Stimulated activated naive CD8-positive, alpha-beta T cell treated with anti-CD3 and anti-CD28 coated beads, Interleukin-15, amount 100 ng/mL, for 72 hours (primary cell): ENCODE results near the gene SLIT3.

Experiments used
- ATAC-seq: fragments of 150-1000 bp; cut with Tn5 transposase; 2 replicates; pipeline ENCODE4 v1.10.0; 2021; ENCODE audit warnings: mild to moderate bottlenecking, moderate library complexity
- DNase-seq, 2 donors: peaks; one replicate each; pipeline ENCODE4 v3.0.0; 2021 to 2022
- H3K27ac Mint-ChIP-seq, 2 donors: one replicate each; pipeline ENCODE4 v1.8.0; 2022; ENCODE audit warnings: mild to moderate bottlenecking in 2 of 2, mixed read lengths in 2 of 2, moderate library complexity in 2 of 2
- H3K27me3 Mint-ChIP-seq: one replicate; pipeline ENCODE4 v1.8.0; 2022; ENCODE audit warnings: mixed read lengths
- H3K4me1 Mint-ChIP-seq: one replicate; pipeline ENCODE4 v1.8.0; 2022; ENCODE audit warnings: mild to moderate bottlenecking, mixed read lengths
- H3K4me3 Mint-ChIP-seq, 2 donors: one replicate each; pipeline ENCODE4 v1.8.0; 2022; ENCODE audit warnings: mild to moderate bottlenecking in 2 of 2, mixed read lengths in 2 of 2, moderate library complexity in 1 of 2
- H3K9me3 Mint-ChIP-seq, 2 donors: one replicate each; pipeline ENCODE4 v1.8.0; 2022; ENCODE audit warnings: mixed read lengths in 2 of 2

SLIT3 gene

DNA sequence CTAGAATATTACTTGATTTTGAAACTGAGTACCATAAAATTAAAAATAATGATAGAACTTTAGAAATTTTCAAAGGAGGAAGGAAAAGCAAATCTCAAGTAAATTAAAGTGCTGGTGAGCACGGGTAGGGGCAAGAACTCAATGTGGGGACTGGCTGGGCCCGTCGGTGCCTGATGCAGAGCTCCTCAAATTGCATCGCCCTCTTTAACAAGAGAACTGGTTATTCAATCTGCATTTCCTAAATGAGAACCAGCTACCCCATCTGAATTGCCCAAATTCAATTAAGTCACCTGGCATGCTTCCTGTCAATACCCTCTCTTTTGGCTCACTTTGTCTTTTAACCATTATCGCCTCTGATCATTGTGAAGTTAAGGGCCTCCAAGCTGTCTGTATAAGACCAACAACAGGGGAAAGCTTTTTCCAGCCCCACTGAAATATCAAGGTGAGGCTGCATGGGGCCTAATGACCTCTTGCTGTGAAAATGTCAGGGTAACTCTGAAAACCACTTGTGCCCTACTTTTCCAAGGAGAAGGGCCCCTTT, 316.7 kb downstream of the SLIT3 start:
- DNase-seq (no peak), ATAC-seq (no peak)
- Mint-ChIP-seq H3K27me3 (peaks cover 14% of the 10 kb centered on the region), H3K4me1 (no peaks in the 10 kb centered on the region), H3K27ac (no peak overlapping the region), H3K4me3 (no peak overlapping the region), H3K9me3 (no peaks in the 10 kb centered on the region)

DNA sequence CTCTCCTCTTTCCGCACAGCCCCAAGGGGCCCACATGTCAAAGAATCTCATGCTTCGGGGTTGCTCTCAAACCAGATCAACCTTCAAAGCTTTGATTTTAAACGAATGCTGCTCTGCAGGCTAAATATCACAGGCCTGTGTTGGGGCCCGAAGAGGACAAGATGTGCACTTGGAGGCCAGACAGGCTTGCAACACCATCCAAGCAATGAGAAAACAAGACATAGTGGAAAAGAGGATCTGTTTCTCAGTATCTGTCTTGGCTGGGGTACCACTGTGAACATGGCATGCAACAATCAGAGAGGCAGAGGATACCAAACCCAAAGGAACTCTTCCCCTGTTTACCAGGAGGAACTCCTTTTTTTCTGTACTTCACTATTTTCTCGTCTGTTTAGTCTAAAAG, 321.8 kb downstream of the SLIT3 start:
- DNase-seq (no peak), ATAC-seq (no peak)
- Mint-ChIP-seq H3K4me3 (no peak overlapping the region), H3K27me3 (peaks cover 22% of the 10 kb centered on the region), H3K4me1 (no peaks in the 10 kb centered on the region), H3K9me3 (no peaks in the 10 kb centered on the region), H3K27ac (no peak overlapping the region)

DNA sequence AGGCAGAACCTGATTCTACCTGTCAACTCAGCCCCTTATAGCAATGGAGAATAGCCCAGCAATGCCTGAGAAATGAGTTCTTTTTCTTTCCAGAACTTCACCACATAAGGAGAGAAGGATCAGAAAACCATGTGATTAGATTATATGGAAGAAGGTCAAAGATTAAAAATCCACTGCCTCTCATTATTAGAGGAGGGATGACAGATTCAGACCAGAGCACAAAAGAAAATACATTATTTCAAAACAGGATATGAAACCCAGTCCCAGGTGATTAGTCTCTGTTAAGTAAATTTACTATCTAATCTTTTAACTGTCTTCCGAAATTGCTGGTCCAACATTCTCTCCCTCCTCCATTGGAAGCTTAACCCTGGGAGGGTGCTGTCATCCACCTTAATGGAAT, 322.4 kb downstream of the SLIT3 start:
- no peak for DNase-seq
- H3K9me3 Mint-ChIP-seq: no peaks in the 10 kb centered on the region
- no peak overlapping the region for H3K27ac Mint-ChIP-seq
- no peaks in the 10 kb centered on the region for H3K4me1 Mint-ChIP-seq
- ATAC-seq: no peak
- peaks cover 29% of the 10 kb centered on the region for H3K27me3 Mint-ChIP-seq
- no peak overlapping the region for H3K4me3 Mint-ChIP-seq

DNA sequence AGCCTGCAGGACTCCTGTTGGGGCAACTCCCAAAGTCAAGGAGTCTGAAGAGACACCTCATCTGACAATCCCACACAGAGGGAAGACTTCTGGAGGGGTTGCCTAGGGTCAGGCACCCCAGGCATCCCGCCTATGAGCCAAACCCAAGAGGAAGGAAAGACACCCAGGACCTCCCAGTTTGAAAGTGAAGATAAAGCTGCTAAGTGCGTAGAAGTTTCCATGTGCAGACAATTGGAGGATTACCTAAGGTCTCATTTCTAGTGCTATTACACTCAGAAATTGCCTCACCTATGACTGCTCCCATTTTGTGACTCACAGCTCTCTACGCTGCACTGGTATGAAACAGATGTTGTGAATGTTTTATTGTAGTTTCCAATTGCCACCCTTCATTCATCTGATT, 322.9 kb downstream of the SLIT3 start:
- Mint-ChIP-seq H3K27me3 (peaks cover 32% of the 10 kb centered on the region), H3K9me3 (no peaks in the 10 kb centered on the region), H3K4me1 (no peaks in the 10 kb centered on the region), H3K27ac (peak overlapping the region in 1 of 2 donors; percentile 65), H3K4me3 (no peak overlapping the region)
- ATAC-seq (no peak), DNase-seq (no peak)

DNA sequence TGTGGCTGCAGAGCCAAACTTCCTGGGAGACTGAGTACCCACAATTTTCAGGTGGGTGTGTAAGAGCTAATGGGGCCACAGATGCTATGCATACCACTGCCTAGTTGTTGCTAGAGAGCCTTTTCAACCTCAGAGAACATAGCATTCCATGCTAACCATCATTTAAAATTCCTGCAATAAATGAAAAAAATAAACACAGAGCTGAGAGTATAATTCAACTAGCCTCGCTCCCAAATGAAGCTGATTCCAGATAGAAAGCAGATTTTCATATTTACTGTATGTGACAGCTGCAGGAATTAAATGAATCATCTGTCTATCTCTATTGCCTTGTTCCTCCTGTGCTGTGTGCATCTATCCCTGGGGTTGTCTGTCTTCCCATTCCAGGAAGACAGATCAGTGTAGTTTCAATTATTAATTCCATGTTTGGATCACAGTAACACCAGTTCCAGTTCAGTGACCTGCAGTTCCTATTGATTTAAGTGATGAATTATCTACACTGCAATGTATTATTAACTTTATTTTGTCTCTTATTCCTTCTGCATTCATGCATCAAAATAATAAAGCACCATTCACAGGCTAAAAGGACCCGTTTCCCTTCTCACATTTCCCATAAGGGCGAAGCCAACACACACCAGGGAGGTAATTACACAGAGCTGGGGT, 324.5 kb downstream of the SLIT3 start:
- H3K4me3 Mint-ChIP-seq: no peak overlapping the region
- ATAC-seq (no peak), DNase-seq (no peak)
- H3K9me3 Mint-ChIP-seq: no peaks in the 10 kb centered on the region
- H3K27ac Mint-ChIP-seq: no peak overlapping the region
- no peaks in the 10 kb centered on the region for H3K4me1 Mint-ChIP-seq
- H3K27me3 Mint-ChIP-seq: peaks cover 47% of the 10 kb centered on the region

DNA sequence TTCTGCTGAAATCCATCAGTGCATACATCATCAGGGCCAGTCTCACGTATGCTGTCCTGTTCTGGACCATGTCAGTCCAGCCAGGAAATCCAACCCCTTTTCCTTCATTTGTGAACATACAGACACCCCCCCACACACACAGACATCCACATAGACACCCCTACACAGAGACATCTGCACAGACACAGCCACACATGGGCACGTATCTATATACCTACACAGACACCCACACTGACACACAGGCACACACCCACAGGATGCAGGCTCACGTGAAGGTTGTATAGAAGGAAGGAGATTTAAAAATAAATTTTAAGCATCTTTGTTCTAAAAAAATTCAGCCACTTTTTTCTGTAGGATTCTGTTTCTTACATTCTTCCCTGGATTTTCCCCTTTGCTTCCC, 325.6 kb downstream of the SLIT3 start:
- ATAC-seq (peak; percentile 13), DNase-seq (no peak)
- Mint-ChIP-seq H3K4me3 (no peak overlapping the region), H3K27me3 (peaks cover 54% of the 10 kb centered on the region), H3K27ac (no peak overlapping the region), H3K9me3 (no peaks in the 10 kb centered on the region), H3K4me1 (no peaks in the 10 kb centered on the region)

DNA sequence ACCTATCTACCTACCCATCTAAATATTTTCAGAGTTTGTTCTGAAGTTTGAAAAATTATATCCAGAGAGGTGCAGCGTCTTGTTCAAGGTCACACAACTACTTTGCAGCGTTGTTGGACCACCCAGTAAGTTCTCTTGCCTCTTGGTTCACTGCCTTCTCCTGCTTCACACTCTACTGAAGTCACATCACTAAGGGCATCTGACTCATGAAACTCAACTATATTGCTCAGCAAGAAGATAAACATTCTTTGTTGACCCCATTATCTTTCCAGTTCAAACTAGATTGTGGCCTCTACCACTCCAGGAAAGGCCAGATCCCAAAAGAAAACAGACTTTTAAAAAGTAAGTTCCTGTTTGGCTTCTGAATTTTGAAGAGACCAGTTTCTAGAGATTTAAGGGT, 326.9 kb downstream of the SLIT3 start:
- H3K4me1 Mint-ChIP-seq: no peaks in the 10 kb centered on the region
- ATAC-seq (no peak), DNase-seq (no peak)
- H3K27me3 Mint-ChIP-seq: peaks cover 62% of the 10 kb centered on the region
- H3K4me3 Mint-ChIP-seq: no peak overlapping the region
- H3K9me3 Mint-ChIP-seq: no peaks in the 10 kb centered on the region
- no peak overlapping the region for H3K27ac Mint-ChIP-seq

DNA sequence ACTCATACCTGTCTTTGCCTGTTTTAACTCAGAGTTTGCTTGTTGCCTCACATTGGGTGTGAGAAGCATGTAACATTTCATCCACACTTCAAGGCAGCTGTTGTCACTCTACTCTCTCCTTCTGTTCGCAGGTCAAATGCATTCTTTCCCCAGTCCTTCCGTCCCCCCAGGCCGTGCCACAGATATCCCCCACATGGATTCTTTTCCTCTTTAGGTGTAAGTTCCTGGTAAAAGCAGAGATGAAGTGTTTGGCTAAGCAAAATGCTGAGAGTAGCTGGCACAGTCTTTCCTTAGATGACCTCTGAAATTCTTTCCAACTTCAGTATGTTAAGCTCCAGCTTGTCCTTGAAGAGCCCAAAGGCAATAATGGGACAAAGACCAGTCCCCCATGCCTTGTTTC, 328.2 kb downstream of the SLIT3 start:
- peaks cover 0 to 8% of the 10 kb centered on the region in 2 donors for H3K9me3 Mint-ChIP-seq
- H3K4me1 Mint-ChIP-seq: no peaks in the 10 kb centered on the region

DNA sequence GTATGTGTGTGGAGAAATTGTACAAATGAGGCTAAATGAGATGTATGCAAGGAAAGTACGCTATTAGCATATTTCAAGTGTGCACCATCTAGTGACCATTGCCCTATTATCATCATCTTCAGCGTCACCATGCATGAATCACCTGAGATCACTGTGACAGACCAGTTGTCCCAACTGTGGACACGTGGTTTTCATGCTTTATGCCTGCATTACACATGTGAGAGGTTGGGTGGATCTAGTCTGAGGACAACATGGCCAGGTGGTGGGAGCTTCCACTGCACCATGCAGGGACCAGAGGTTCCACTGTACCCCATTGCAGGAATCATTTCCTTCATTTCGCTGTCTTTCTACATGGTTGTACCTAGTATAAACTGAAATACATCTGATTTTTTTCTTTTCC, 329.8 kb downstream of the SLIT3 start:
- DNase-seq: no peak
- H3K9me3 Mint-ChIP-seq: peaks cover 0 to 8% of the 10 kb centered on the region in 2 donors
- no peak for ATAC-seq
- no peak overlapping the region for H3K4me3 Mint-ChIP-seq
- H3K4me1 Mint-ChIP-seq: no peaks in the 10 kb centered on the region
- no peak overlapping the region for H3K27ac Mint-ChIP-seq
- H3K27me3 Mint-ChIP-seq: peaks cover 75% of the 10 kb centered on the region

More for the DNA sequence above, 328.2 kb downstream of the SLIT3 start:
- Mint-ChIP-seq H3K27me3 (peaks cover 75% of the 10 kb centered on the region), H3K27ac (no peak overlapping the region), H3K4me3 (no peak overlapping the region)
- DNase-seq: no peak
- no peak for ATAC-seq

DNA sequence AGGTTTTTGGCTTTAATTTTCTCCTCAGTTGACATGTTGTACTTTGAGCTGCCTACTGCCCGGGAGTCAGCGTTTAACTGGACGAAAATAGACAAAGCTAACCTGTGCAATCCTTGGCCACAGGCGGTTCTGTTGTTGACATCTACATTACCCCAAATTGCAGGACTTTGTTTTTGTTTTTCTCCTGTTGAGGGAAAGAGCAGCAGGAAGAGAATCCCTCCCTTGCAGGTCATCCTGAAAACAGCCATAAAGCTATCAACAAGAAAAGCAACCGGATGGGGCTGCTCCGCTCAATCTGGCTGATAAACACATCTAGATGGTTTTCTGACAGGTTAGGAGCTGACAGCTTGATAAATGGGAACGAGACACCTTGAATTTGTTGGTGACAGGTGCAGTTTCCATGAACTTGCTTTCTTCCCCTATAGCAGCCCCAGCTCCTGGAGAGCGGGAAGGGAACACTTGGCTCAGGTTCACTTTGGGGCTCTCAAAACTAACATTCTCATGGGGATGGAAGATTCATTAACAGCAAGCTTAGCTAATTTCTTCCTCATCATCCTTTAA, 331.5 kb downstream of the SLIT3 start:
- Mint-ChIP-seq H3K9me3 (peaks cover 0 to 8% of the 10 kb centered on the region in 2 donors), H3K4me3 (no peak overlapping the region), H3K27ac (peak overlapping the region in 1 of 2 donors; percentile 66), H3K4me1 (no peaks in the 10 kb centered on the region), H3K27me3 (peaks cover 58% of the 10 kb centered on the region)
- ATAC-seq (no peak), DNase-seq (no peak)

DNA sequence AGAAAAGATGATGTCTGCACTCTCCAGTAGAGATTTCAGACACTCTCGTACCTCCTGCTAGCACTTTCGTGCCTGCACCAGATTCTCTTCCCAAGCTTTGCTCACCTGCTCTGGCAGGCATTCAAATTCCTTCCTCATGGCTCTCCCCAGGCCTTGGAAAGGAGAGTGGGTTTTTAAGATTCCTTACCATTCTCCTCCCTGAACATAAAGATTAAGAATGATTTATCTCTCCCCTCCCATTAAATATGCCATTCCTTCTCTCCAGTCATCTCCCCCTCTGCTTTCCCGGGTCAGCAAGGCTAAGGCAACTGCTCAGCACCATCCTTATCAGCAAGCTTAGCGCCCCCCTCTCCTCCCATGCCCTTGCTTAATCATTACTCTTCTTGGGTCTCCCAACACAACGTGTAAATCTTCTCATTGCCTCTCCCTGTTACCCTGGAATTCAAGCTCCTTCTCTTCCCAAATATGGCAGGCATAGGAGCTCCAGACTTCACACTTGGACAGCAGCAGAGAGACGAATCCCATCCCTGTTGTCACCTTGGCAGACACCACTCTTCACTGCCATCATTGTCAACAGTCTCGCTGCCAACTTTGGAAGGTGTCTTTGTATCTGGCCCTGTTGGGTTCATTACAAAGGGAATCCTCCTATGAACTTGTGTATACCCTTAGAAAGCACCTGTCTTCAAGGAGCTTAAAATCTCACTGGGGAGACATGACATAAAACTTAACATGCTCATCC, 332.9 kb downstream of the SLIT3 start:
- Mint-ChIP-seq H3K4me1 (no peaks in the 10 kb centered on the region), H3K9me3 (peaks cover 0 to 8% of the 10 kb centered on the region in 2 donors), H3K27me3 (peaks cover 46% of the 10 kb centered on the region), H3K27ac (no peak overlapping the region), H3K4me3 (no peak overlapping the region)
- DNase-seq (no peak), ATAC-seq (no peak)

DNA sequence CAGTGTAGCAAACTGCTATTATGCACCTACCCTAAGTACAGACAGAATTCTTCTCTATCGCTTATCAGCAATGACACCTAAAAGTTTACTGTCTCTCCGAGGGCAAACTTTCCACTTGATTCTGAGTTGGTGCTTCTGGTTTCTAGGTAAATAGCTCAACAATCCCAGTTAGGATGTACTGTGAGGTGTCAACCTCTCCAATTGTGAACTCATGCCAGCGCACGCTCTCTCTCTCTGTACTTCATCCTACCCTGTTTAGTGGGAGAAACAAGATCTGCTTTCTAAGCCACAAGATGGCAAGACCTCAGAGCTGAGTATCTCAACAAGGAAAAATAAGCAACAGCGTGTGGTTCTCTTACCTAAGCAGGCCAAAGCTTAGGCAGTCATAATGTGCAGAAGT, 335.3 kb downstream of the SLIT3 start:
- Mint-ChIP-seq H3K27me3 (peaks cover 24% of the 10 kb centered on the region), H3K4me1 (no peaks in the 10 kb centered on the region), H3K27ac (no peak overlapping the region), H3K4me3 (no peak overlapping the region), H3K9me3 (peaks cover 0 to 8% of the 10 kb centered on the region in 2 donors)
- no peak for DNase-seq
- no peak for ATAC-seq

DNA sequence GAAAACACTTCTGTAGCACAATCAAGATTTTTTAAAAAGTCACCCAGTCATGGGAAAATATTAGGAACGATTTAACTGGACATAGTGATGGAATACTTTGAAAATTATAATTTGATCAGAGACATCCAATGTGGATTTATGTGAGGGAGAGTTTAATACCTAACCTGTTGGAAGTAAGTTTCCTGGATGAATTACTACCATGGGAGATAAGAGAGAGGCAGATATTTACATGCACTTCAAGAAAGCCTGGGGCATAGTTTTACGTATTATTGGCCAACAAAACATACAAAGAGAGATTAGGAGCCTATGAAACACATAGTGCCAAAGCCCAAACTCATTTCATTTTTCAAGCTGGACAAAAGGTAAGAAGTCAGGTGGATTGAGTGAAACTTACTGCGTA, 336.8 kb downstream of the SLIT3 start:
- ATAC-seq (no peak), DNase-seq (no peak)
- Mint-ChIP-seq H3K4me3 (no peak overlapping the region), H3K27ac (no peak overlapping the region), H3K4me1 (no peaks in the 10 kb centered on the region), H3K9me3 (peaks cover 0 to 8% of the 10 kb centered on the region in 2 donors), H3K27me3 (peaks cover 16% of the 10 kb centered on the region)

DNA sequence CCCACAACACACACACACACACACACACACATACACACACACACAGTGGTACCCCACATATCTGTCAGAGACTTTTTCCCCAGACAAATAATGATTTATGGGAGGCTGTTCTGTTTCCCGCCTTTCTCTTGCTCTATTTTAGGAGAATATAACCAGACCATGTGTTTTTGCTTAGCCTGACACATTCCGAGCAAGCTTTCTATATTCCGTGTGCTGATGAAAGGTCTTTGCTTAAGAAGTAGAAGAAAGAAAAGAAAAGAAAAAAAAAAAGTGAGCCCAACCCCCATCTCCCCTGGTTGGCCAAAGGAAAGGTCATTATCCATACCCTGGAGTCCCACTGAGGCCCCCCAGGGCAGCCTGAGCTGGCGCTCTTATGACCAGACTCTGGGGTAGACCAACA, 338.6 kb downstream of the SLIT3 start:
- DNase-seq (no peak), ATAC-seq (no peak)
- no peak overlapping the region for H3K27ac Mint-ChIP-seq
- H3K4me1 Mint-ChIP-seq: no peaks in the 10 kb centered on the region
- no peaks in the 10 kb centered on the region for H3K9me3 Mint-ChIP-seq
- H3K27me3 Mint-ChIP-seq: no peaks in the 10 kb centered on the region
- H3K4me3 Mint-ChIP-seq: no peak overlapping the region

DNA sequence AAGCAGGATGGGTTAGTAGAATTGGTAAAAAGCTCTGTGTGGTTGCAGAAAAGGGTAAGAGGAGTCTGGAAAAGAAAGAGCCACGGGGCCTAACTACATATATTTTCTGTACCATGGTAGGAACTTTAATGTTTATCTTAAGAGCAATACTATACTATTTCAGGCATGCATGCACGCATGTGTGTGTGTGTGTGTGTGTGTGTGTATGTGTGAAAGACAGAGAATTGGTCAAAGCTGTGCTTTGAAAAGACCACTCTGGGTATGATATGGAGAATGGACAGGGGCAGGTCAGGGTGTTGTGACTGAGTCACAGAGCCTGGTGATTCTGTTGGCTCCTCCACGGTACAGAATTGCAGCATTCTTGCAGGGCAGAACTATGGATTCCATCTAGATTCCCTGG, 339.3 kb downstream of the SLIT3 start:
- H3K4me3 Mint-ChIP-seq: no peak overlapping the region
- DNase-seq (no peak), ATAC-seq (no peak)
- H3K27ac Mint-ChIP-seq: no peak overlapping the region
- no peaks in the 10 kb centered on the region for H3K27me3 Mint-ChIP-seq
- H3K4me1 Mint-ChIP-seq: no peaks in the 10 kb centered on the region
- H3K9me3 Mint-ChIP-seq: no peaks in the 10 kb centered on the region

DNA sequence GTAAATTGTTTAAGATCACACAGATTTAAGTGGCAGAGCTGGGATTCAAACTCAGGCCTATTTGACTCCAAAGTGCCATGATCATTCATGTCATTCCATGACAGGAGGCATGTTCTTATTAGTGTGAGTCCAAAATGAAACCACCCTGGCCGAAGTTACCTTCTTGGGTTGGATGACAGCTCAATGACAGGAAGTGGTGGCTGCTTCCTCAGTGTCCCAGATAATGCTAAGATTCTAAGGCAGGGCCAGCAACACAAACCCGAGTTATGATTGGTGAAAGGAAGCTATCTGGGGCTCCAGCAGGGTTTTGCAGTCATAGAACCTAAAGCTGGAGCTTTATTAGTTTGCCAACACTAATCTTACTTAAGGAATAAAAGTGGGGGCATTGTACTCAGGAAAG, 340.4 kb downstream of the SLIT3 start:
- no peak overlapping the region for H3K27ac Mint-ChIP-seq
- ATAC-seq: no peak
- no peak for DNase-seq
- no peaks in the 10 kb centered on the region for H3K4me1 Mint-ChIP-seq
- H3K27me3 Mint-ChIP-seq: no peaks in the 10 kb centered on the region
- no peaks in the 10 kb centered on the region for H3K9me3 Mint-ChIP-seq
- no peak overlapping the region for H3K4me3 Mint-ChIP-seq
